Panc1 (cell line): ENCODE data around the gene RBM7. TPM values are rescaled to one million over a fixed set of nuclear protein-coding genes. Genes with fewer than 3 reads are reported as not detected.

ENCODE experiments used
- ATAC-seq: fragments of 200-7000 bp; cut with Tn5 transposase; 2 replicates; pipeline ENCODE4 v1.9.1; 2020; ENCODE audit warnings: mild to moderate bottlenecking, moderate library complexity
- BruUV-seq: library from RNA; stranded (reverse); fragments of 400-500 nt; replicated peaks from 2 replicates; lab custom pipeline; 2021; lab: Mats Ljungman, UMichigan
- CTCF ChIA-PET: fragments of 300-600 bp; sonication (Branson Sonifier 250); formaldehyde crosslinking; loops from one replicate; lab custom pipeline; 2022; ENCODE audit warnings: antibody characterized with exemption; lab: Charles Lee
- POLR2A ChIA-PET: fragments of 300-600 bp; sonication (Branson Sonifier 250); formaldehyde crosslinking; loops from one replicate; lab custom pipeline; 2022; ENCODE audit warnings: antibody characterized with exemption; lab: Charles Lee
- DNase-seq: peaks from one replicate; pipeline ENCODE4 v3.0.0-alpha.2; 2010; ENCODE audit warnings: low read depth, low spot score
- H3K27ac ChIP-seq: 2 replicates; pipeline ENCODE4 v1.5.1; 2011; ENCODE audit warnings: mild to moderate bottlenecking, low read length, inconsistent platforms
- H3K27me3 ChIP-seq: fragments of 200-500 bp; sonication (Bioruptor generic); 2 replicates; pipeline ENCODE4 v1.6.0; 2014; ENCODE audit warnings: low read length, inconsistent platforms; ENCODE audit not compliant: control insufficient read depth, insufficient read depth
- H3K36me3 ChIP-seq: fragments of 200-500 bp; sonication (Bioruptor generic); 2 replicates; pipeline ENCODE4 v1.5.1; 2014; ENCODE audit warnings: inconsistent platforms, mild to moderate bottlenecking, low read length, moderate library complexity; ENCODE audit not compliant: control insufficient read depth, insufficient read depth
- H3K4me1 ChIP-seq: 2 replicates; pipeline ENCODE4 v1.5.1; 2011; ENCODE audit warnings: inconsistent platforms, mild to moderate bottlenecking, low read length, moderate library complexity; ENCODE audit not compliant: control insufficient read depth, insufficient read depth
- H3K4me3 ChIP-seq, 2 experiments: 2 replicates each; pipeline ENCODE4 v1.5.1; 2011 to 2012; ENCODE audit warnings: low read depth in 2 of 2, low read length in 2 of 2, mild to moderate bottlenecking in 2 of 2, inconsistent platforms in 1 of 2, moderate library complexity in 1 of 2
- H3K9me3 ChIP-seq: fragments of 200-500 bp; sonication (Bioruptor generic); 2 replicates; pipeline ENCODE4 v1.5.1; 2014; ENCODE audit warnings: low read depth, mild to moderate bottlenecking, inconsistent platforms, low read length, moderate library complexity; ENCODE audit not compliant: control insufficient read depth, insufficient read depth
- POLR2AphosphoS5 ChIP-seq: IDR thresholded peaks from 2 replicates; pipeline ENCODE4 v1.6.1; 2012; ENCODE audit warnings: mild to moderate bottlenecking, low read depth, low read length, moderate library complexity
- SIN3A ChIP-seq: IDR thresholded peaks from 2 replicates; pipeline ENCODE4 v1.6.1; 2012; ENCODE audit warnings: low read depth, mild to moderate bottlenecking, low read length, moderate library complexity, borderline replicate concordance; ENCODE audit not compliant: insufficient read depth
- TCF7L2 ChIP-seq: IDR thresholded peaks from 2 replicates; pipeline ENCODE4 v1.6.1; 2011; ENCODE audit warnings: mild to moderate bottlenecking, low read depth, low read length, inconsistent platforms
- in situ Hi-C: cut with HindIII; loops from 2 replicates; pipeline ENCODE4 v1.10.0; 2016; ENCODE audit warnings: low sequenced_read_pairs, low pct_unique_long_range_greater_than_20kb
- intact Hi-C: fragments of 100-400 bp; cut with micrococcal nuclease; formaldehyde crosslinking; loops from one replicate; pipeline ENCODE4 v1.10.0; 2022; ENCODE audit not compliant: unreplicated experiment
- total RNA-seq: library from RNA; stranded (reverse); gene quantifications from one replicate; pipeline ENCODE4 v1.2.1, GENCODE V29; 2021; ENCODE audit not compliant: unreplicated experiment
- TF ChIP-seq, protein P1 (sequence below): fragments of 450-650 bp; IDR thresholded peaks from 2 replicates; pipeline ENCODE4 v1.5.1; 2017; ENCODE audit warnings: mild to moderate bottlenecking
- TF ChIP-seq, protein P2 (sequence below), 2 experiments: IDR thresholded peaks; 2 replicates each; pipeline ENCODE4 v1.6.1; 2011 to 2012; ENCODE audit warnings: low read depth in 2 of 2, control low read depth in 1 of 2, low read length in 1 of 2, mild to moderate bottlenecking in 1 of 2, moderate library complexity in 1 of 2; ENCODE audit not compliant: insufficient read depth in 1 of 2

The RBM7 gene
- total RNA-seq, 1 experiment from 2014 or later = 35.2 TPM

DNA sequence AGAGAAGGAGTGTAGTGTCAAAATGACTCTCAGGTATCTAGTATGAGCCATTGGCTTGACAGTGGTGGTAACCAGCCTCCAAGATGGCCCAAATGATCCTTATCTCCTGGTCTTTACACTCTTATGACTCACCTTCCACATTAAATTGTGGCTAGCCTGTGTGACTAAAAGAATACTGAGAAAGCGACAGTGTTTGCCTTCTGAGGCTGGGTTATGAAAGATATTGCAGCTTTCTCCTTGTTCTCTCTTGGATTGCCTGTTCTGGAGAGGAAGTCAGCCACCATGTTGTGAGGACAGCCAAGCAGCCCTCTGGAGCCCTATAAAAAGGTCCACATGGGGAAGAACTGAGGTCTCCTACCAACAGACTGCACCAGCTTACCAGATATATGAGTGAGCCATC is 16.0 kb upstream of the RBM7 start:
- BruUV-seq = no TSS peak
- POLR2A ChIA-PET = interaction anchor here (0.5 kb wide), 1 partner anchor 508 kb away, joined by 5 read pairs; no protein-coding TSS in a partner anchor
- TF ChIP-seq SIN3A = no peak
- TF ChIP-seq, protein P1, sequence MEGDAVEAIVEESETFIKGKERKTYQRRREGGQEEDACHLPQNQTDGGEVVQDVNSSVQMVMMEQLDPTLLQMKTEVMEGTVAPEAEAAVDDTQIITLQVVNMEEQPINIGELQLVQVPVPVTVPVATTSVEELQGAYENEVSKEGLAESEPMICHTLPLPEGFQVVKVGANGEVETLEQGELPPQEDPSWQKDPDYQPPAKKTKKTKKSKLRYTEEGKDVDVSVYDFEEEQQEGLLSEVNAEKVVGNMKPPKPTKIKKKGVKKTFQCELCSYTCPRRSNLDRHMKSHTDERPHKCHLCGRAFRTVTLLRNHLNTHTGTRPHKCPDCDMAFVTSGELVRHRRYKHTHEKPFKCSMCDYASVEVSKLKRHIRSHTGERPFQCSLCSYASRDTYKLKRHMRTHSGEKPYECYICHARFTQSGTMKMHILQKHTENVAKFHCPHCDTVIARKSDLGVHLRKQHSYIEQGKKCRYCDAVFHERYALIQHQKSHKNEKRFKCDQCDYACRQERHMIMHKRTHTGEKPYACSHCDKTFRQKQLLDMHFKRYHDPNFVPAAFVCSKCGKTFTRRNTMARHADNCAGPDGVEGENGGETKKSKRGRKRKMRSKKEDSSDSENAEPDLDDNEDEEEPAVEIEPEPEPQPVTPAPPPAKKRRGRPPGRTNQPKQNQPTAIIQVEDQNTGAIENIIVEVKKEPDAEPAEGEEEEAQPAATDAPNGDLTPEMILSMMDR = no peak
- TF ChIP-seq POLR2AphosphoS5 = no peak
- TF ChIP-seq, protein P2, sequence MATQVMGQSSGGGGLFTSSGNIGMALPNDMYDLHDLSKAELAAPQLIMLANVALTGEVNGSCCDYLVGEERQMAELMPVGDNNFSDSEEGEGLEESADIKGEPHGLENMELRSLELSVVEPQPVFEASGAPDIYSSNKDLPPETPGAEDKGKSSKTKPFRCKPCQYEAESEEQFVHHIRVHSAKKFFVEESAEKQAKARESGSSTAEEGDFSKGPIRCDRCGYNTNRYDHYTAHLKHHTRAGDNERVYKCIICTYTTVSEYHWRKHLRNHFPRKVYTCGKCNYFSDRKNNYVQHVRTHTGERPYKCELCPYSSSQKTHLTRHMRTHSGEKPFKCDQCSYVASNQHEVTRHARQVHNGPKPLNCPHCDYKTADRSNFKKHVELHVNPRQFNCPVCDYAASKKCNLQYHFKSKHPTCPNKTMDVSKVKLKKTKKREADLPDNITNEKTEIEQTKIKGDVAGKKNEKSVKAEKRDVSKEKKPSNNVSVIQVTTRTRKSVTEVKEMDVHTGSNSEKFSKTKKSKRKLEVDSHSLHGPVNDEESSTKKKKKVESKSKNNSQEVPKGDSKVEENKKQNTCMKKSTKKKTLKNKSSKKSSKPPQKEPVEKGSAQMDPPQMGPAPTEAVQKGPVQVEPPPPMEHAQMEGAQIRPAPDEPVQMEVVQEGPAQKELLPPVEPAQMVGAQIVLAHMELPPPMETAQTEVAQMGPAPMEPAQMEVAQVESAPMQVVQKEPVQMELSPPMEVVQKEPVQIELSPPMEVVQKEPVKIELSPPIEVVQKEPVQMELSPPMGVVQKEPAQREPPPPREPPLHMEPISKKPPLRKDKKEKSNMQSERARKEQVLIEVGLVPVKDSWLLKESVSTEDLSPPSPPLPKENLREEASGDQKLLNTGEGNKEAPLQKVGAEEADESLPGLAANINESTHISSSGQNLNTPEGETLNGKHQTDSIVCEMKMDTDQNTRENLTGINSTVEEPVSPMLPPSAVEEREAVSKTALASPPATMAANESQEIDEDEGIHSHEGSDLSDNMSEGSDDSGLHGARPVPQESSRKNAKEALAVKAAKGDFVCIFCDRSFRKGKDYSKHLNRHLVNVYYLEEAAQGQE (IDR thresholded peaks at IDR 0.05; ENCODE audit: insufficient read depth in 1 of 2, low read depth in 2 of 2, low read length in 1 of 2) = no peak
- no peak for TF ChIP-seq TCF7L2
- Histone ChIP-seq H3K27ac (no peak overlapping the region), H3K27me3 (no peaks in the 10 kb centered on the region; the same call in 1 of the 2 replicates), H3K9me3 (no peaks in the 10 kb centered on the region), H3K36me3 (no peaks in the 10 kb centered on the region), H3K4me3 (no peak overlapping the region), H3K4me1 (no peaks in the 10 kb centered on the region)
- in situ Hi-C loops = no loop called here
- CTCF ChIA-PET = no interaction called here
- intact Hi-C loops = no loop called here
- DNase-seq = no peak
- no peak for ATAC-seq

DNA sequence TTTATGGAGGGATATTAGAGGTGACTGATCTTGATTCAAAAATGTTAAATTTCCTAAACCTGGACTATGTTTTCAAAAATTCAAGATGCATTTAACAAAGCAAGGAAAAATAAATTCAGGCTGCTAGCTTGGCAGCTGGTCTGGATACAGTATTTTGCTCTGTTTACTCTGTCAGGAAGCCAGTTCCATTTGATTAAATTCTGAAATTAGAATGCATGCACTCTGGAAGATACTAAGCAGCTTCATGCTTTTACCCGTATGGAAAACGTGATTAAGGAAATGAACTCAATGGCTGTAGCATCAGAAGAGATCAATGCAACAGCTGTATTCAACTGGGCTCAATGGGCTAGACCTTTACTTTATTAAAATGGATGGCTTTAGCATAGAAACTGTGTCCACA is 14.3 kb upstream of the RBM7 start:
- Histone ChIP-seq H3K36me3 (no peaks in the 10 kb centered on the region), H3K27me3 (no peaks in the 10 kb centered on the region), H3K9me3 (no peaks in the 10 kb centered on the region), H3K4me3 (no peak overlapping the region), H3K27ac (no peak overlapping the region), H3K4me1 (no peaks in the 10 kb centered on the region)
- TF ChIP-seq, protein P2 (IDR thresholded peaks at IDR 0.05; ENCODE audit: insufficient read depth in 1 of 2, low read depth in 2 of 2, low read length in 1 of 2) = no peak
- TF ChIP-seq, protein P1 = no peak
- TF ChIP-seq POLR2AphosphoS5 (no peak), SIN3A (no peak), TCF7L2 (no peak)
- in situ Hi-C loops = no loop called here
- DNase-seq (no peak), ATAC-seq (no peak)
- ChIA-PET POLR2A (no interaction called here), CTCF (interaction anchor here (0.6 kb wide), 1 partner anchor 1148 kb away, joined by 5 read pairs; no protein-coding TSS in a partner anchor)
- intact Hi-C loops = no loop called here
- BruUV-seq = no TSS peak
